Activated naive CD8-positive, alpha-beta T cell (primary cell): ENCODE measurements around the gene FRMD3.

Experiments
- H3K27ac Mint-ChIP-seq: one replicate; pipeline ENCODE4 v1.8.0; 2021; ENCODE audit warnings: mixed read lengths
- H3K27me3 Mint-ChIP-seq: one replicate; pipeline ENCODE4 v1.8.0; 2021; ENCODE audit warnings: mixed read lengths
- H3K36me3 Mint-ChIP-seq: one replicate; pipeline ENCODE4 v1.8.0; 2021; ENCODE audit warnings: mixed read lengths
- H3K4me1 Mint-ChIP-seq: one replicate; pipeline ENCODE4 v1.8.0; 2021; ENCODE audit warnings: low read depth, mixed read lengths
- H3K4me3 Mint-ChIP-seq: one replicate; pipeline ENCODE4 v1.8.0; 2021; ENCODE audit warnings: mild to moderate bottlenecking, mixed read lengths
- H3K9me3 Mint-ChIP-seq: one replicate; pipeline ENCODE4 v1.8.0; 2021; ENCODE audit warnings: low read depth, mixed read lengths

FRMD3 gene

GRCh38 chr9:83312537-83312936 is 225.7 kb downstream of the FRMD3 start:
- H3K36me3 Mint-ChIP-seq = peaks cover 3% of the 10 kb centered on the region
- H3K27me3 Mint-ChIP-seq = no peaks in the 10 kb centered on the region
- no peaks in the 10 kb centered on the region for H3K9me3 Mint-ChIP-seq
- H3K4me3 Mint-ChIP-seq = no peak overlapping the region
- H3K27ac Mint-ChIP-seq = no peak overlapping the region
- no peaks in the 10 kb centered on the region for H3K4me1 Mint-ChIP-seq

DNA sequence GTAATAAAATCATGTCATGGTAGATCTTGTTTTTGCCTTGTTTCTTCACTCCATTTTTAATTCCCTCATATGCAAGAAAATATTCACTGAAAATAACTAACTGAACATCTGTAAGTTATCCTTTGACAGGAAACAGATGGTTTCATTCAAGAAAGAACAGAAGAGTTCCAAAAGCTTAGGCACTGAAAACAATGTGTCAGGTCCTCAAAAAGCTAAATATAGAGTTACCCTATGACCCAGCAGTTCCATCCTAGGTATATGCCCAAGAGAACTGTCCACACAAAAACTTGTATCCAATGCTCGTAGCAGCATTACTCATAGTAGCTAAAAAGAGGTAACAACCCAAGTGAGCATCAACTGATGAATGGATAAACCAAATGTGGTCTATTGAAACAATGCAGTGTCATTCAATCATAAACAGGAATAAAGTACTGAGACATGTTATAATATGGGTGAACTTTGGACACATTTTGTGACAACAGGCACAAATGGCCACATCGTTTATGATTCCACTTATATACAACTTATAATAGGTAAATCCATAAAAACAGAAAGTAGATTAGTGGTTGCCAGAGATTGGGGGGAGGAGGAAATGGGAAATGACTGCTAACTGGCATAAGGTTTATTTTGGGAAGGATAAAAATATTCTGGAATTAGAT is 231.0 kb downstream of the FRMD3 start:
- Mint-ChIP-seq H3K9me3 (no peaks in the 10 kb centered on the region), H3K4me3 (no peak overlapping the region), H3K36me3 (peaks cover 7% of the 10 kb centered on the region), H3K27ac (no peak overlapping the region), H3K27me3 (no peaks in the 10 kb centered on the region), H3K4me1 (no peaks in the 10 kb centered on the region)

DNA sequence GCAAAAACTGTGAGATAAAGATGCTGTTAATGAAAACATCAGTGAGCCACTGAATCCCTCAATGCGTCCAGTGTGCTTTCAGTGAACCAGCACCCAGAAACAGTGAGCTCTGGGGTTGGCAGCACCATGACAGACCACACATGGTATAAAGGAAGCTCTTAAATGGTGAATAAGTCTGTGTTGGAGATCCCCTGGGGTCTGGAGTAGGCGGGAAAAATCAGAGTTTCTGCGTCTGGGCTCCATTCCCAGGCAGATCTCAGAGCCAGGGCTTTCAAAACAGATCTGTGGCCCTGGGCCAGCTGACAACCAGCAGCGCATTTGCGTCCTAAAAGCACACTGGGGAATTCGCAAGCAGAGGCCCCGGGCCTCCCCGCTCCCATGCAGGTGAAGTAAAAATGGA is 233.5 kb downstream of the FRMD3 start:
- H3K27ac Mint-ChIP-seq = no peak overlapping the region
- peaks cover 4% of the 10 kb centered on the region for H3K36me3 Mint-ChIP-seq
- no peaks in the 10 kb centered on the region for H3K27me3 Mint-ChIP-seq
- H3K4me3 Mint-ChIP-seq = no peak overlapping the region
- no peaks in the 10 kb centered on the region for H3K9me3 Mint-ChIP-seq
- H3K4me1 Mint-ChIP-seq = no peaks in the 10 kb centered on the region

DNA sequence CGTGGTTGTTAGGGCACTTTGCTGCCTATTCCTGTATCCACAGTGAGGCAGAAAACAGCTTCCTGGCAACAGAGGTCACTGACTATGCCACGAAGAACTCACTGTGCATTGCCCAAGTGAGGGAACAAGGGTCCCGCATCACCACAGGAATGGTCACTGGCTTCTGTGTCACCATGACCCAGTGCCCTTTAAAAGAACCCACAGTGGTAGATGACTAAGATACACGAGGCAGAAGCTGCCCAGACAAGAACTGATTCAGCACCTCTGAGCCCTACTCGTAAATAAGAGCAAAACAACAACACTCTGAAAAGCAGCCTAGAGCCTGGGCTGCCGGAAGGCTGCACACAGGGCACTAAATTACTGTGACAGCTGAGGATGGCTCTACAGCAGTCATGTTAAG is 238.6 kb downstream of the FRMD3 start:
- Mint-ChIP-seq H3K4me3 (no peak overlapping the region), H3K27ac (no peak overlapping the region), H3K27me3 (no peaks in the 10 kb centered on the region), H3K4me1 (no peaks in the 10 kb centered on the region), H3K36me3 (peaks cover 14% of the 10 kb centered on the region), H3K9me3 (no peaks in the 10 kb centered on the region)

GRCh38 chr9:83299094-83299493 is 239.1 kb downstream of the FRMD3 start:
- no peak overlapping the region for H3K4me3 Mint-ChIP-seq
- no peaks in the 10 kb centered on the region for H3K9me3 Mint-ChIP-seq
- H3K36me3 Mint-ChIP-seq = peaks cover 14% of the 10 kb centered on the region
- H3K27ac Mint-ChIP-seq = no peak overlapping the region
- H3K4me1 Mint-ChIP-seq = no peaks in the 10 kb centered on the region
- H3K27me3 Mint-ChIP-seq = no peaks in the 10 kb centered on the region

- H3K36me3 Mint-ChIP-seq = peaks cover 13% of the 10 kb centered on the region
- no peaks in the 10 kb centered on the region for H3K27me3 Mint-ChIP-seq
- H3K4me3 Mint-ChIP-seq = no peak overlapping the region
- no peaks in the 10 kb centered on the region for H3K4me1 Mint-ChIP-seq
- H3K9me3 Mint-ChIP-seq = no peaks in the 10 kb centered on the region
- no peak overlapping the region for H3K27ac Mint-ChIP-seq
Observed at GRCh38 chr9:83296123-83296522, 242.1 kb downstream of the FRMD3 start.

DNA sequence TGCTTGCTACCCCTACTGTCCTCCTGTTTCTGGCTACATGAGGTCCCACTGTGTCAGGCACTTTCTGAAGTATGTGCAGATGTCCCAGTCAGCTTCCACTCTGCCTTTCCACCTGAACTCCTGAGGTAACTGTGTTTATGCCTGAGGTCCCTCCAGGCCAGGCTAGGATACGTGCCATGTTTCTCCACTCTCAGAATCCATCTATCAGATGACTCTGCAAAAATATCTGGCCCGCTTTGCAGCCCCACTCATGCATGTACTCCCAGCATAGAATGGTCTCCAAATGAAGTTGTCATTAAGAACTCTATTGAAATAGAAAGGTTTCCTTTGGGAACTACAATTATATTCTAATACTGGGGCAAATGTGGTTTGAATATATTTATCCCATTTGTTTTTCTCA is 243.4 kb downstream of the FRMD3 start:
- H3K4me3 Mint-ChIP-seq = no peak overlapping the region
- peaks cover 13% of the 10 kb centered on the region for H3K36me3 Mint-ChIP-seq
- H3K9me3 Mint-ChIP-seq = no peaks in the 10 kb centered on the region
- H3K27me3 Mint-ChIP-seq = no peaks in the 10 kb centered on the region
- no peak overlapping the region for H3K27ac Mint-ChIP-seq
- no peaks in the 10 kb centered on the region for H3K4me1 Mint-ChIP-seq

DNA sequence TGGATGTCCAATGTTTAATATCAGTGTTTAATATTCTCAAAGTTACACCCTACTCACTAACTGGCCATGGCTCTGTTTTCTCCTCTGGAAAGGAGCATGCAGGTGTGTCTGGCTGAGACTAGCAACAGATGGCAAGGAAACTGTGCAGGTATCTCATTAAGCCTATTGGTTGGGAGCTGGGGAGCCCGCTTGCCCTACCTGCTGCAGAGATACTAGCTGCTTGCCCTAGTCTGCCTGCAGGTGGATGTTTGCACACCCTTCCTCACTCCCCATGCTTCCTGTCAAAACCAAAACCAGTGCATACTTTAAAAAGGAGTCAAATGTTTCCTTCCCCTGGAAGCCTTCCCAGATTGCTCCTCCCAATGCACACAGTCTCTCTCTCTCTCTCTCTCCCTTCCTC is 247.0 kb downstream of the FRMD3 start:
- H3K27me3 Mint-ChIP-seq = no peaks in the 10 kb centered on the region
- no peaks in the 10 kb centered on the region for H3K9me3 Mint-ChIP-seq
- H3K4me1 Mint-ChIP-seq = no peaks in the 10 kb centered on the region

GRCh38 chr9:83290692-83291091 is 247.5 kb downstream of the FRMD3 start:
- Mint-ChIP-seq H3K4me1 (no peaks in the 10 kb centered on the region), H3K4me3 (no peak overlapping the region), H3K9me3 (no peaks in the 10 kb centered on the region), H3K27me3 (no peaks in the 10 kb centered on the region), H3K27ac (no peak overlapping the region), H3K36me3 (peaks cover 8% of the 10 kb centered on the region)

More for the DNA sequence above, 247.0 kb downstream of the FRMD3 start:
- Mint-ChIP-seq H3K36me3 (peaks cover 8% of the 10 kb centered on the region), H3K27ac (no peak overlapping the region), H3K4me3 (no peak overlapping the region)

- Mint-ChIP-seq H3K27ac (no peak overlapping the region), H3K4me3 (no peak overlapping the region), H3K9me3 (no peaks in the 10 kb centered on the region)
Observed at GRCh38 chr9:83287021-83287420, 251.2 kb downstream of the FRMD3 start.

GRCh38 chr9:83285445-83286225 is 252.6 kb downstream of the FRMD3 start:
- no peak overlapping the region for H3K4me3 Mint-ChIP-seq
- no peaks in the 10 kb centered on the region for H3K9me3 Mint-ChIP-seq
- no peaks in the 10 kb centered on the region for H3K27me3 Mint-ChIP-seq

More at GRCh38 chr9:83287021-83287420, 251.2 kb downstream of the FRMD3 start:
- H3K36me3 Mint-ChIP-seq = peaks cover 4% of the 10 kb centered on the region
- H3K27me3 Mint-ChIP-seq = no peaks in the 10 kb centered on the region
- H3K4me1 Mint-ChIP-seq = no peaks in the 10 kb centered on the region

DNA sequence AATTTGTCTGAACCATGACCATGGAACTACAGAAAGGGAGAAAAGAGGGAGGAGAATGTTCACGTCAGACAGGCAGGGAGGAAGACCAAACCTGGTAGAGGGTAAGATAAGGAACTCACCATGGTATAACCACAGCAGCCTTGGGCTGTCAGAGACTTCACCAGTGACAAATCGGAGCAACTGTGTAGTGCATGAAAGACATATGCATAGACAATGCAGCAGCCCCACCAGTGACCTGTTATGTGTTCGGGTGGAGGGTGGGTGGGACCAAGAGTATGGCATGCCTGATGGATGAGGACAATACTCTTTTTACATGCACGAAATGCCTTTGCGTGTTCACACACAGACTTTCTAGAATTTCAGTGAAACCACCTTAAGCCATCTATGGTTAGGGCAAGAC is 253.5 kb downstream of the FRMD3 start:
- Mint-ChIP-seq H3K9me3 (no peaks in the 10 kb centered on the region), H3K27me3 (no peaks in the 10 kb centered on the region), H3K27ac (no peak overlapping the region), H3K4me1 (no peaks in the 10 kb centered on the region), H3K4me3 (no peak overlapping the region), H3K36me3 (peaks cover 4% of the 10 kb centered on the region)

More at GRCh38 chr9:83285445-83286225, 252.6 kb downstream of the FRMD3 start:
- Mint-ChIP-seq H3K36me3 (peaks cover 4% of the 10 kb centered on the region), H3K27ac (no peak overlapping the region), H3K4me1 (no peaks in the 10 kb centered on the region)

DNA sequence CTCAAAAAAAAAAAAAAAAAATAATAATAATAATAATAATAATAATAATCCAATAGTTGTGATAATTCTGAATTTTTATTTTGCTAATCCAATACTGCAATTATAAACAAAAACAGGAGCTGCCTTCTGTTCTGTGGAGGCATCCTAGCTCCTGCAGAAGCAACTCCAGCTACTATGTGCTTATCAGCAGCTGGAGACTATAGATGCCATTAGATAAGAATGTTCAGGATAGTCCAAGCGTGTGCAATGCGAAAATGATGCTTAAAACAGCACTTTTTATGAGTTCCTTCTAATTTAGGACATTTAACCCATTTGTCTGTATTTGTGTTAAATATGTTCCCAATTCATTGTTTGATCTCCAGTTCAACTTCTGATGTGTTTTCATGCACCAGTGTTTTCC is 254.7 kb downstream of the FRMD3 start:
- Mint-ChIP-seq H3K27me3 (no peaks in the 10 kb centered on the region), H3K36me3 (peaks cover 4% of the 10 kb centered on the region), H3K4me1 (no peaks in the 10 kb centered on the region), H3K9me3 (no peaks in the 10 kb centered on the region), H3K27ac (no peak overlapping the region), H3K4me3 (no peak overlapping the region)

GRCh38 chr9:83281306-83282255 is 256.6 kb downstream of the FRMD3 start:
- H3K9me3 Mint-ChIP-seq = no peaks in the 10 kb centered on the region
- no peaks in the 10 kb centered on the region for H3K27me3 Mint-ChIP-seq
- no peaks in the 10 kb centered on the region for H3K4me1 Mint-ChIP-seq
- no peak overlapping the region for H3K4me3 Mint-ChIP-seq
- peaks cover 2% of the 10 kb centered on the region for H3K36me3 Mint-ChIP-seq
- no peak overlapping the region for H3K27ac Mint-ChIP-seq

DNA sequence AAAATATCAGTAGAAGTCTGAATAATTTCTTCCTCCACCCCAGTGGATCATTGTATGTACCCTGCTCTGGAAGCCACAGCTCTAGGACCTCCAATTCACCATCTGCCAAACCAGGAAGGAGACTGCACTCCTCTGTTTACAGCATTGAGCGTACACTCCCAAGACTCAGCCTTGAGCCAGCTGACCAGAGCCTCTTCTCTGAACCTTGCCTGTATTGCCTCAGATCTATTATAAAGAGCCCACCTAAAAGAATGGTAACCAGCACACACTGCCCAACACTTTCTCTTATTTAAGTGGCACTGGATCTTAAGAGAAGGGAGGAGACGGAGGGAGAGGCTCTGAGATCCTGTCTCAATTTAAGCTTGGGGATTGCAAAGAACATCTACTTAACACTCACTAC is 257.4 kb downstream of the FRMD3 start:
- Mint-ChIP-seq H3K9me3 (no peaks in the 10 kb centered on the region), H3K36me3 (peaks cover 2% of the 10 kb centered on the region), H3K4me1 (no peaks in the 10 kb centered on the region), H3K27me3 (no peaks in the 10 kb centered on the region), H3K27ac (no peak overlapping the region), H3K4me3 (no peak overlapping the region)
